ENCODE results near the gene RAB27A. TPM values are rescaled to one million over a fixed set of nuclear protein-coding genes. Genes with fewer than 3 reads are reported as not detected.

Gene RAB27A
- total and polyA plus RNA-seq, 2 of the 13 experiments (the other 11 are each of a cell fraction or from before 2014, with no cell fraction given), result 3.4 to 8.1 TPM

GRCh38 chr15:55290528-55291057 is 980 bp upstream of the RAB27A start (continued):
- TF ChIP-seq ZNF687 (CRISPR knock-in tag; IDR thresholded peaks at IDR 0.05) (peak; percentile 53), TERF1 (CRISPR knock-in tag; IDR thresholded peaks at IDR 0.05) (no peak), ZNF318 (CRISPR knock-in tag; IDR thresholded peaks at IDR 0.05) (no peak), SIX4 (CRISPR knock-in tag; IDR thresholded peaks at IDR 0.05) (no peak), MAFF (IDR thresholded peaks at IDR 0.05; ENCODE audit: low read depth, low read length) (no peak), HNF1A (IDR thresholded peaks at IDR 0.05; ENCODE audit: low read depth) (no peak), HNF1A (CRISPR knock-in tag; IDR thresholded peaks at IDR 0.05; ENCODE audit: borderline replicate concordance) (peak; percentile 43; the same call in 1 of the 2 replicates), MTERF4 (CRISPR knock-in tag; IDR thresholded peaks at IDR 0.05) (no peak), ZFP36L2 (CRISPR knock-in tag; IDR thresholded peaks at IDR 0.05) (no peak), ZNF564 (CRISPR knock-in tag; IDR thresholded peaks at IDR 0.05) (no peak)
